Endothelial cell of umbilical vein (primary cell): ENCODE data around the gene GSE1. TPM values are rescaled to one million over a fixed set of nuclear protein-coding genes. Genes with fewer than 3 reads are reported as not detected.

Source experiments
- BruUV-seq: library from RNA; stranded (reverse); fragments of 400-500 nt; replicated peaks from 2 replicates; lab custom pipeline; 2021; lab: Mats Ljungman, UMichigan
- CTCF ChIA-PET: fragments of 300-600, 350-600 bp; sonication (Branson Sonifier 250); formaldehyde crosslinking; loops from one replicate; lab custom pipeline; 2021; ENCODE audit warnings: antibody characterized with exemption, inconsistent platforms; lab: Charles Lee
- POLR2A ChIA-PET: fragments of 300-600, 350-600 bp; sonication (Branson Sonifier 250); formaldehyde crosslinking; loops from one replicate; lab custom pipeline; 2021; ENCODE audit warnings: antibody characterized with exemption, inconsistent platforms; lab: Charles Lee
- DNase-seq: peaks from one replicate; pipeline ENCODE4 v3.0.0-alpha.2; 2011; ENCODE audit warnings: low read depth, low spot score
- FAIRE-seq: peaks from 2 replicates; lab custom pipeline; 2011; peaks lifted over from hg19 to GRCh38; lab: Jason Lieb, UNC
- H2AFZ ChIP-seq: 2 replicates; pipeline ENCODE4 v1.6.0; 2012; ENCODE audit warnings: low read depth, low read length, control low read depth, inconsistent platforms
- H3K27ac ChIP-seq: 2 replicates; pipeline ENCODE4 v1.5.1; 2011; ENCODE audit warnings: low read depth, mild to moderate bottlenecking, control low read depth, low read length, moderate library complexity; ENCODE audit not compliant: insufficient read depth
- H3K27me3 ChIP-seq, 2 experiments: 2 replicates each; pipeline versions ENCODE4 v1.6.0 to v1.6.1; 2011; ENCODE audit warnings: low read length in 2 of 2, mixed read lengths in 1 of 2; ENCODE audit not compliant: control insufficient read depth in 2 of 2, insufficient read depth in 2 of 2
- H3K36me3 ChIP-seq, 2 experiments: 2 replicates in 1 of 2; 3 replicates in 1 of 2; pipeline ENCODE4 v1.5.1; 2011; ENCODE audit warnings: low read length in 2 of 2, mild to moderate bottlenecking in 1 of 2, moderate library complexity in 1 of 2; ENCODE audit not compliant: control insufficient read depth in 2 of 2, insufficient read depth in 2 of 2; ENCODE audit errors: extremely low read depth in 1 of 2
- H3K4me1 ChIP-seq: 3 replicates; pipeline ENCODE4 v1.5.1; 2011; ENCODE audit warnings: mild to moderate bottlenecking, low read length; ENCODE audit not compliant: control insufficient read depth, insufficient read depth; ENCODE audit errors: extremely low read depth
- H3K4me2 ChIP-seq: 2 replicates; pipeline ENCODE4 v1.6.1; 2011; ENCODE audit warnings: low read length, control low read depth, mixed read lengths; ENCODE audit not compliant: insufficient read depth
- H3K4me3 ChIP-seq, 3 experiments: fragments of 200-600 bp in 1 of 3; sonication (generic), shearing (Covaris generic) in 1 of 3; replicated peaks in 1 of 3; 2 replicates each; pipeline ENCODE4 v1.5.1; 2011 to 2016; ENCODE audit warnings: control low read depth in 3 of 3, low read length in 3 of 3, mild to moderate bottlenecking in 2 of 3, inconsistent platforms in 1 of 3, low read depth in 1 of 3, moderate library complexity in 1 of 3; ENCODE audit not compliant: insufficient read depth in 1 of 3
- H3K79me2 ChIP-seq: 2 replicates; pipeline ENCODE4 v1.6.0; 2012; ENCODE audit warnings: low read length, inconsistent platforms; ENCODE audit not compliant: control insufficient read depth, insufficient read depth
- H3K9ac ChIP-seq: replicated peaks from 2 replicates; pipeline ENCODE3; 2011; ENCODE audit warnings: low read length, control low read depth; ENCODE audit not compliant: insufficient read depth; ENCODE audit errors: extremely low read depth
- H3K9me1 ChIP-seq: replicated peaks from 3 replicates; pipeline ENCODE4 v1.6.0; 2011; ENCODE audit warnings: mild to moderate bottlenecking, low read length; ENCODE audit not compliant: control insufficient read depth, insufficient read depth; ENCODE audit errors: extremely low read depth
- H3K9me3 ChIP-seq: replicated peaks from 2 replicates; pipeline ENCODE4 v1.5.1; 2012; ENCODE audit warnings: low read length, inconsistent platforms; ENCODE audit not compliant: control insufficient read depth, insufficient read depth
- H4K20me1 ChIP-seq: replicated peaks from 2 replicates; pipeline ENCODE3; 2011; ENCODE audit warnings: mild to moderate bottlenecking, low read length; ENCODE audit not compliant: control insufficient read depth, insufficient read depth; ENCODE audit errors: extremely low read depth
- POLR2AphosphoS5 ChIP-seq: IDR thresholded peaks from 2 replicates; pipeline ENCODE4 v1.6.1; 2012; ENCODE audit warnings: low read depth, mild to moderate bottlenecking, control low read depth, low read length, moderate library complexity; ENCODE audit not compliant: insufficient read depth
- dilution Hi-C: fragments of 300-500 bp; cut with MboI; formaldehyde crosslinking; loops from one replicate; pipeline ENCODE4 v1.15.0; 2019; ENCODE audit warnings: low sequenced_read_pairs; ENCODE audit not compliant: extremely low pct_ligation_motif_present
- intact Hi-C: fragments of 100-400 bp; cut with micrococcal nuclease; formaldehyde crosslinking; loops from one replicate; pipeline ENCODE4 v1.10.0; 2022
- polyA plus RNA-seq, 4 experiments: library from polyadenylated mRNA; depleted of rRNA in 3 of 4; stranded (reverse) in 3 of 4; unstranded in 1 of 4; fragments of >200 nt; gene quantifications; 2 replicates each; pipeline versions ENCODE4 v1.2.1 to v1.2.3, GENCODE V29; 2011 to 2012; ENCODE audit warnings: missing spikeins in 1 of 4
- small RNA-seq: library from RNA; depleted of rRNA; stranded (forward); fragments of <200 nt; gene quantifications from one replicate; pipeline ENCODE3, GENCODE V24; 2012; ENCODE audit warnings: low replicate concordance, low read depth; ENCODE audit not compliant: insufficient read depth, insufficient read length
- total RNA-seq: library from RNA; stranded (reverse); gene quantifications from 2 replicates; pipeline ENCODE4 v1.2.3, GENCODE V29; 2021
- TF ChIP-seq, protein P1 (sequence below): IDR thresholded peaks from 2 replicates; pipeline ENCODE4 v1.6.1; 2011; ENCODE audit not compliant: insufficient read depth, insufficient read length

GSE1 gene
- total and polyA plus RNA-seq, 2 donors (not counting 3 experiments of a cell fraction or from before 2014, with no cell fraction given): 4.2 to 18.3 TPM

GRCh38 chr16:85724936-85725335, 111.8 kb downstream of the GSE1 start:
- Histone ChIP-seq H3K9ac (no peak overlapping the region), H3K4me3 (no peak overlapping the region), H3K9me3 (no peaks in the 10 kb centered on the region), H3K4me2 (no peak overlapping the region), H3K36me3 (peaks cover 0 to 3% of the 10 kb centered on the region in 2 experiments), H2AFZ (no peak overlapping the region), H4K20me1 (no peaks in the 10 kb centered on the region), H3K9me1 (no peaks in the 10 kb centered on the region), H3K27me3 (no peaks in the 10 kb centered on the region), H3K79me2 (peaks cover 26% of the 10 kb centered on the region), H3K4me1 (no peaks in the 10 kb centered on the region), H3K27ac (no peak overlapping the region)
- DNase-seq (no peak), FAIRE-seq (no peak)
- ChIA-PET CTCF (interaction anchor here (1.5 kb wide), 1 partner anchor 35 kb away, joined by 3 read pairs; no protein-coding TSS in a partner anchor), POLR2A (no interaction called here)
- TF ChIP-seq, protein P1, sequence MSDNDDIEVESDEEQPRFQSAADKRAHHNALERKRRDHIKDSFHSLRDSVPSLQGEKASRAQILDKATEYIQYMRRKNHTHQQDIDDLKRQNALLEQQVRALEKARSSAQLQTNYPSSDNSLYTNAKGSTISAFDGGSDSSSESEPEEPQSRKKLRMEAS: no peak
- TF ChIP-seq POLR2AphosphoS5: no peak
- BruUV-seq: no TSS peak
- dilution Hi-C loops: no loop called here
- intact Hi-C loops: no loop called here

Small RNAs within 50 kb of the gene (small RNA-seq; reads per million reads assigned to genes)
- gene RN7SL381P: not detected

Other genes starting within 250 kb of the GSE1 start
- 24.1 and 26.7 TPM in 2 replicates for gene GINS2, start 75.6 kb downstream of the GSE1 start, total RNA-seq
- 7.9 and 10.4 TPM in 2 replicates for gene GINS2, start 75.6 kb downstream of the GSE1 start, polyA plus RNA-seq
- 30.9 and 38.7 TPM in 2 replicates for gene C16orf74, start 137.8 kb downstream of the GSE1 start, total RNA-seq
- gene C16orf74, start 137.8 kb downstream of the GSE1 start, polyA plus RNA-seq: 12.1 and 15.3 TPM in 2 replicates
- 51.1 and 51.2 TPM in 2 replicates for gene EMC8, start 186.2 kb downstream of the GSE1 start, total RNA-seq
- gene EMC8, start 186.2 kb downstream of the GSE1 start, polyA plus RNA-seq: 59.6 and 59.7 TPM in 2 replicates
- 535 and 560 TPM in 2 replicates for gene COX4I1, start 186.4 kb downstream of the GSE1 start, total RNA-seq
- 795 and 953 TPM in 2 replicates for gene COX4I1, start 186.4 kb downstream of the GSE1 start, polyA plus RNA-seq